ENCODE data around the gene CAB39.

The CAB39 gene

DNA sequence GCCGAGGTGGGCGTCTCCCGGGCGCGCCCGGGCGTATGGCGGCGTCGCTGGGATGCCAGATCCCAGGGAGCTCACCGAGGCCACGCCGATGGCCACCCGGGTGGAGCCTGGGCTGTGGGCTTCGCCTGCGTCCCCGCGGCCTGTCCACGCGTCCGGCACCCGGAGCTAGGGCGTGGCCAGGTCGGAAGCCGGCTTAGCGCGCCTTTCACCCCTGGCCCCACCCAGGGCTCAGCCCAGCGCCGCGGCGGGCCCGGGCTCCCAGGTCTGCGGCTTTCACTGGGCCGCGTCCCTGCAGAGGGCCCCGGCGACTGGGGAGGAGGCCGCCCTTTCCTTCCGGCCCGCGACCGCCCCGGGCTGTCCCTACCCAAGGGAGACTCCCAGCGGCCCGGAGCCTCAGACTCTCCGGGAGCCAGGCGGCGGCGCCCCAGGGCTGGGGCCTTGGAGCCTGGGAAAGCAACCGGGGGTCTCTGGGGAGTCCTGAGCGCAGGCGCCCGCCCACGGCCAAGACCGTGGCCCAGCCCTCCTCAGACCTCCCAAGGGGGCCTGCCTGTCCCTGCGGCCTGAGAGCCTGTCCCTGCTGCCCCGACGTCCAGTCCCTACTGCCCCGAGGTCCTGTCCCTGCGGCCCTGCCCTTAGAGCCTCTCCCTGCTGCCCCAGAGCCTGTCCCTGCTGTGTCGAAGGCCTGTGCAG lies 115.8 kb downstream of the CAB39 start:
- Histone ChIP-seq H3K36me3 (ENCODE audit: insufficient read depth, low read length) (no peaks in the 10 kb centered on the region), H3K9me3 (ENCODE audit: low read depth, low read length) (no peaks in the 10 kb centered on the region), H3K27ac (no peak overlapping the region), H3K4me3 (no peak overlapping the region), H3K9ac (ENCODE audit: insufficient read length) (no peak overlapping the region)
- DNase-seq (ENCODE audit: low read depth, low spot score): no peak
- TF ChIP-seq EZH2 (IDR thresholded peaks at IDR 0.05) (no peak), POLR2AphosphoS5 (IDR thresholded peaks at IDR 0.05; ENCODE audit: borderline replicate concordance, low read depth, low read length) (no peak), FOXP2 (optimal IDR thresholded peaks at IDR 0.05; ENCODE audit: control extremely low read depth, extremely low read length, insufficient read depth) (no peak)

GRCh38 chr2:230829293-230829692 lies 116.7 kb downstream of the CAB39 start:
- Histone ChIP-seq H3K9ac (ENCODE audit: insufficient read length) (no peak overlapping the region), H3K27ac (no peak overlapping the region), H3K9me3 (ENCODE audit: low read depth, low read length) (no peaks in the 10 kb centered on the region), H3K36me3 (ENCODE audit: insufficient read depth, low read length) (no peaks in the 10 kb centered on the region), H3K4me3 (no peak overlapping the region)
- no peak for TF ChIP-seq FOXP2 (optimal IDR thresholded peaks at IDR 0.05; ENCODE audit: control extremely low read depth, extremely low read length, insufficient read depth)
- TF ChIP-seq POLR2AphosphoS5 (IDR thresholded peaks at IDR 0.05; ENCODE audit: borderline replicate concordance, low read depth, low read length): no peak
- no peak for TF ChIP-seq EZH2 (IDR thresholded peaks at IDR 0.05)
- no peak for DNase-seq (ENCODE audit: low read depth, low spot score)

DNA sequence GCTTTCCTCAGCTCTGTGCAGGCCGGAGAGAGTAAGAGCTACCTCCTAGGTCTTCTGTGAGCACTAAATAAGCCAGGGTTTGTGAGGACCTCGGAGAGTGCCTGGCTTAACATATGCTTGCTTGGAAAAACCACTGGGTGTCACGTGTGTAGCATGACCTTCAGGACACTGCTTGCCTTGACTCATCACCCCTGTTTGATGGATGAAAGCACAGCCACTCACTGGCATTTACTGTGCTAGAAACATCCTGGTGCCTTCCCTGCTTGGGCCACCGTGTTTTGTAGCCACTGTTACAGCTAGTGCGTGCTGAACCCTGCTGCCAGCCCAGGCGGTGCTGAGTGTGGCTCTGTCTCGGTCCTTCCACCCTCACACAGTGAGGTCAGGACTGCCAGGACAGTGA lies 117.3 kb downstream of the CAB39 start:
- no peak for DNase-seq (ENCODE audit: low read depth, low spot score)
- TF ChIP-seq EZH2 (IDR thresholded peaks at IDR 0.05) (no peak), POLR2AphosphoS5 (IDR thresholded peaks at IDR 0.05; ENCODE audit: borderline replicate concordance, low read depth, low read length) (no peak), FOXP2 (optimal IDR thresholded peaks at IDR 0.05; ENCODE audit: control extremely low read depth, extremely low read length, insufficient read depth) (no peak)

GRCh38 chr2:230830428-230830827 lies 117.8 kb downstream of the CAB39 start:
- no peak for TF ChIP-seq POLR2AphosphoS5 (IDR thresholded peaks at IDR 0.05; ENCODE audit: borderline replicate concordance, low read depth, low read length)
- DNase-seq (ENCODE audit: low read depth, low spot score): no peak
- no peak overlapping the region for H3K4me3 ChIP-seq
- no peak overlapping the region for H3K27ac ChIP-seq
- H3K36me3 ChIP-seq (ENCODE audit: insufficient read depth, low read length): no peaks in the 10 kb centered on the region
- no peaks in the 10 kb centered on the region for H3K9me3 ChIP-seq (ENCODE audit: low read depth, low read length)
- no peak overlapping the region for H3K9ac ChIP-seq (ENCODE audit: insufficient read length)

More for the DNA sequence above, 117.3 kb downstream of the CAB39 start:
- H3K27ac ChIP-seq: no peak overlapping the region
- H3K9ac ChIP-seq (ENCODE audit: insufficient read length): no peak overlapping the region
- no peaks in the 10 kb centered on the region for H3K36me3 ChIP-seq (ENCODE audit: insufficient read depth, low read length)
- no peak overlapping the region for H3K4me3 ChIP-seq
- H3K9me3 ChIP-seq (ENCODE audit: low read depth, low read length): no peaks in the 10 kb centered on the region

DNA sequence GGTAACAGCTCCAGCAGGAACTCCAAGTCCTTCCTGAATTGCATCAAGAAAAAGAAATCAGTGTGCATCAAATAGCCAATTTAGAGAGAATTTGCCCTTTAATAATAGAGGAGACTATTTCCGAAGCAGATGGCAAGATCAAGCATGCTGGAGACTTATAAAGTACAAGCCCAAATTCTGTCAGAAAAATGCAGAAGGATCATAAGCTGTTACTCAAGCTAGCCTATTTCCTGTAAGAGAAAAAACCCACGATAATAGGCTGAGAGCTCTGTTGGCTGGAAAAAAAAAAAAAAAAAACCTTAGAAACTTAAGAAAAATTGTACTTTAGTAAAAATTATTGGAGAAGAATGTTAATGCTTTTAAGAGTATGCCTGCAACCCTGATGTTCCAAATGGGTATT lies 127.7 kb downstream of the CAB39 start:
- no peaks in the 10 kb centered on the region for H3K36me3 ChIP-seq (ENCODE audit: insufficient read depth, low read length)
- H3K9me3 ChIP-seq (ENCODE audit: low read depth, low read length): no peaks in the 10 kb centered on the region
- H3K9ac ChIP-seq (ENCODE audit: insufficient read length): no peak overlapping the region
- no peak for DNase-seq (ENCODE audit: low read depth, low spot score)
- no peak overlapping the region for H3K27ac ChIP-seq
- TF ChIP-seq POLR2AphosphoS5 (IDR thresholded peaks at IDR 0.05; ENCODE audit: borderline replicate concordance, low read depth, low read length) (no peak), FOXP2 (optimal IDR thresholded peaks at IDR 0.05; ENCODE audit: control extremely low read depth, extremely low read length, insufficient read depth) (no peak), EZH2 (IDR thresholded peaks at IDR 0.05) (no peak)
- no peak overlapping the region for H3K4me3 ChIP-seq

GRCh38 chr2:230842473-230842872 lies 129.8 kb downstream of the CAB39 start:
- no peak for TF ChIP-seq POLR2AphosphoS5 (IDR thresholded peaks at IDR 0.05; ENCODE audit: borderline replicate concordance, low read depth, low read length)
- TF ChIP-seq FOXP2 (optimal IDR thresholded peaks at IDR 0.05; ENCODE audit: control extremely low read depth, extremely low read length, insufficient read depth): no peak
- TF ChIP-seq EZH2 (IDR thresholded peaks at IDR 0.05): no peak
- Histone ChIP-seq H3K4me3 (no peak overlapping the region), H3K36me3 (ENCODE audit: insufficient read depth, low read length) (no peaks in the 10 kb centered on the region), H3K9ac (ENCODE audit: insufficient read length) (no peak overlapping the region), H3K9me3 (ENCODE audit: low read depth, low read length) (no peaks in the 10 kb centered on the region), H3K27ac (no peak overlapping the region)
- no peak for DNase-seq (ENCODE audit: low read depth, low spot score)

DNA sequence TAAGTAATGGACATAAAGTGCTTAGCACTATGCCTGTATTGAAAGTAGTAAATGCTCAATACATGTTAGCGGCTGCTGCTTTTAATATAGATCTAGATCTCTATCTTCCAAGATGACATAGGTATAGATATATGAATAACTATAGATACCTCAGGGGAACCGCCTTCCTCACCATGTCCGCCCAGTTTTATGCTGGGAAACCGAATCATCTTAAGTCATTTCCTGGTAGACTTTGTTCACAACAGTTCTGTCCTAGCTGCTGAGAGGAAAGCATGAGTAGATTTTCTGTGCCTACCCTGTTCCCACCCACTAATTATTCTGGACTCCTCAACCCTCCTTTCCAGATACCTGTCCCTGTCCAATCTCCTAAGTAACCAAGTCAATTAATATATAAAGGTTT lies 130.5 kb downstream of the CAB39 start:
- TF ChIP-seq EZH2 (IDR thresholded peaks at IDR 0.05): no peak
- no peak for TF ChIP-seq POLR2AphosphoS5 (IDR thresholded peaks at IDR 0.05; ENCODE audit: borderline replicate concordance, low read depth, low read length)
- no peak for TF ChIP-seq FOXP2 (optimal IDR thresholded peaks at IDR 0.05; ENCODE audit: control extremely low read depth, extremely low read length, insufficient read depth)
- no peak for DNase-seq (ENCODE audit: low read depth, low spot score)
- no peaks in the 10 kb centered on the region for H3K9me3 ChIP-seq (ENCODE audit: low read depth, low read length)
- H3K4me3 ChIP-seq: no peak overlapping the region
- no peak overlapping the region for H3K9ac ChIP-seq (ENCODE audit: insufficient read length)
- no peaks in the 10 kb centered on the region for H3K36me3 ChIP-seq (ENCODE audit: insufficient read depth, low read length)
- H3K27ac ChIP-seq: no peak overlapping the region

- TF ChIP-seq FOXP2 (optimal IDR thresholded peaks at IDR 0.05; ENCODE audit: control extremely low read depth, extremely low read length, insufficient read depth) (no peak), POLR2AphosphoS5 (IDR thresholded peaks at IDR 0.05; ENCODE audit: borderline replicate concordance, low read depth, low read length) (no peak), EZH2 (IDR thresholded peaks at IDR 0.05) (no peak)
- Histone ChIP-seq H3K4me3 (no peak overlapping the region), H3K9me3 (ENCODE audit: low read depth, low read length) (no peaks in the 10 kb centered on the region), H3K36me3 (ENCODE audit: insufficient read depth, low read length) (no peaks in the 10 kb centered on the region), H3K9ac (ENCODE audit: insufficient read length) (no peak overlapping the region), H3K27ac (no peak overlapping the region)
- no peak for DNase-seq (ENCODE audit: low read depth, low spot score)
Observed at GRCh38 chr2:230846360-230846759, 133.7 kb downstream of the CAB39 start.

GRCh38 chr2:230847883-230848388 lies 135.3 kb downstream of the CAB39 start:
- peak overlapping the region; percentile 73 for H3K4me3 ChIP-seq
- peak overlapping the region; percentile 62 for H3K9ac ChIP-seq (ENCODE audit: insufficient read length)
- TF ChIP-seq FOXP2 (optimal IDR thresholded peaks at IDR 0.05; ENCODE audit: control extremely low read depth, extremely low read length, insufficient read depth) (no peak), EZH2 (IDR thresholded peaks at IDR 0.05) (no peak), POLR2AphosphoS5 (IDR thresholded peaks at IDR 0.05; ENCODE audit: borderline replicate concordance, low read depth, low read length) (no peak)
- no peak for DNase-seq (ENCODE audit: low read depth, low spot score)
- H3K9me3 ChIP-seq (ENCODE audit: low read depth, low read length): no peaks in the 10 kb centered on the region
- H3K27ac ChIP-seq: no peak overlapping the region
- H3K36me3 ChIP-seq (ENCODE audit: insufficient read depth, low read length): no peaks in the 10 kb centered on the region
